ENCODE data around the gene ANAPC15. TPM values are rescaled to one million over a fixed set of nuclear protein-coding genes. Genes with fewer than 3 reads are reported as not detected.

Gene ANAPC15
- total and polyA plus RNA-seq, 9 of the 15 experiments (the other 6 are each of a cell fraction or from before 2014, with no cell fraction given): 53.0 to 254 (median 75.7) TPM

DNA sequence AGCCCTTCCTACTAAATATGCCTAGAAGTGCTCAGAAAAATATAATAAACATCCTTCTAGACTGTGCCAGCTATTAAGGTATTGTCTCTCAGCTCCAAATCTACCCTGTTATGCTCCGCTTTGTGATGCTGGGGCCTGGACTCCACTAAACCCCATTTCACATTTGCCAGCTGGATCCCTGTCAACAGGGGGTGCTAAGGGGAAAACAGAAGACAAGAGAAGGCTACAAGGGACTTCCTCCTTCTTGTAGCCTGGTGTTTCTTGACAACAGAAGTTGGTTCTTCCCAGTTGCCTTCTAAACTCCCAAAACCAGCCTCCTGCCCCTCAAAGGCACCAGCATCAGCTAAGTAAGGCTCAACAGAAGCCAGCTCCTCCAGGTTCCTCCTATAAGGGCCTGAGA is 37.4 kb downstream of the ANAPC15 start (continued):
- TF ChIP-seq WHSC1 (IDR thresholded peaks at IDR 0.05; ENCODE audit: low read length) (no peak), POU5F1 (IDR thresholded peaks at IDR 0.05; ENCODE audit: borderline replicate concordance, low read depth, low read length, partially characterized antibody) (no peak), SPI1 (IDR thresholded peaks at IDR 0.05; ENCODE audit: borderline replicate concordance, low read depth, low read length) (peak; percentile 89)

DNA sequence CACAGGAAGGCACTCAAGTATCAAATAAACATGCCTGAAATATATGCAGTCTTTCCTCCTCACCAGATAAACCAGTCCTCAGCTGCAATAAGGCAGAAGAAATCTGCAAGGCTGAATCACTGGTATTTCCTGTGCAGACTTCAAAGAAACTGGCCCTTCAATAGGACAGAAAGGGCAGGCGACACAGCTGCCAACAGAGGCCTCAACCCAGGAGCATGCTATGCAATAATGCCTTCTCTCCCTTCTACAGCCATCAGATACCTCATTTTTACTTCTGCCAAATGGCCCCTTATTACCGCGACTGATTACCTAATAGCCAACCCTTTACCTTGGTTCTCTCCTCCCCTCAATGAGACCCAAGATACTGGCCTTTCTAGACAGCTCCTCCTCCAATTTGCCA is 40.1 kb downstream of the ANAPC15 start:
- no TSS peak for BruUV-seq (replicated peaks)
- Histone ChIP-seq H3K4me1 (replicated peaks in 1 of 2; ENCODE audit: control insufficient read depth in 2 of 2, insufficient read depth in 2 of 2, low read length in 2 of 2) (peaks cover 8 to 20% of the 10 kb centered on the region in 2 experiments; a peak in 4 of 5 replicates), H4K20me1 (replicated peaks; ENCODE audit: control insufficient read depth, insufficient read depth, low read length) (no peaks in the 10 kb centered on the region; the same call in 1 of the 2 replicates), H3K9me3 (replicated peaks; ENCODE audit: control insufficient read depth, insufficient read depth, low read depth, low read length) (no peaks in the 10 kb centered on the region), H3K9me1 (ENCODE audit: control insufficient read depth, insufficient read depth, low read length) (peaks cover 4% of the 10 kb centered on the region), H2AFZ (ENCODE audit: low read depth, low read length) (no peak overlapping the region), H3K79me2 (ENCODE audit: control insufficient read depth, insufficient read depth, low read length) (peaks cover 89% of the 10 kb centered on the region), H3K4me2 (ENCODE audit: insufficient read depth, low read length) (no peak overlapping the region), H3K9ac (ENCODE audit: insufficient read depth in 1 of 2, low read depth in 2 of 2, low read length in 2 of 2) (no peak overlapping the region), H3K36me3 (ENCODE audit: control insufficient read depth, insufficient read depth, low read length) (peaks cover 48% of the 10 kb centered on the region), H3K27me3 (ENCODE audit: control insufficient read depth in 2 of 2, insufficient read depth in 2 of 2, low read length in 2 of 2) (no peaks in the 10 kb centered on the region), H3K27ac (ENCODE audit: extremely low read depth, low read depth, low read length) (no peak overlapping the region), H3K4me3 (no peak overlapping the region)
- intact Hi-C loops (cut with micrococcal nuclease): no loop called here
- in situ Hi-C loops (cut with MboI): no loop called here
- ChIA-PET POLR2A (interaction anchor here (1.4 to 2.6 kb wide), 4 partner anchors 10 to 21 kb away, joined by 3 to 6 read pairs (median 4); no protein-coding TSS in a partner anchor), CTCF (ENCODE audit: low intra/inter-chr PET ratio) (no interaction called here)
- DNase-seq (ENCODE audit: extremely low read depth in 1 of 4, low spot score in 3 of 4) (no peak), ATAC-seq (no peak), FAIRE-seq (no peak)
- 78% methylated on average over 3 of the region's 3 CpGs for WGBS (ENCODE audit: insufficient coverage, low coverage, missing lambda C conversion rate)
- TF ChIP-seq, protein P1, sequence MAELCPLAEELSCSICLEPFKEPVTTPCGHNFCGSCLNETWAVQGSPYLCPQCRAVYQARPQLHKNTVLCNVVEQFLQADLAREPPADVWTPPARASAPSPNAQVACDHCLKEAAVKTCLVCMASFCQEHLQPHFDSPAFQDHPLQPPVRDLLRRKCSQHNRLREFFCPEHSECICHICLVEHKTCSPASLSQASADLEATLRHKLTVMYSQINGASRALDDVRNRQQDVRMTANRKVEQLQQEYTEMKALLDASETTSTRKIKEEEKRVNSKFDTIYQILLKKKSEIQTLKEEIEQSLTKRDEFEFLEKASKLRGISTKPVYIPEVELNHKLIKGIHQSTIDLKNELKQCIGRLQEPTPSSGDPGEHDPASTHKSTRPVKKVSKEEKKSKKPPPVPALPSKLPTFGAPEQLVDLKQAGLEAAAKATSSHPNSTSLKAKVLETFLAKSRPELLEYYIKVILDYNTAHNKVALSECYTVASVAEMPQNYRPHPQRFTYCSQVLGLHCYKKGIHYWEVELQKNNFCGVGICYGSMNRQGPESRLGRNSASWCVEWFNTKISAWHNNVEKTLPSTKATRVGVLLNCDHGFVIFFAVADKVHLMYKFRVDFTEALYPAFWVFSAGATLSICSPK (IDR thresholded peaks at IDR 0.05; ENCODE audit: borderline replicate concordance): no peak
- no peak for TF ChIP-seq DPF2 (IDR thresholded peaks at IDR 0.05)
- TF ChIP-seq, protein P2, sequence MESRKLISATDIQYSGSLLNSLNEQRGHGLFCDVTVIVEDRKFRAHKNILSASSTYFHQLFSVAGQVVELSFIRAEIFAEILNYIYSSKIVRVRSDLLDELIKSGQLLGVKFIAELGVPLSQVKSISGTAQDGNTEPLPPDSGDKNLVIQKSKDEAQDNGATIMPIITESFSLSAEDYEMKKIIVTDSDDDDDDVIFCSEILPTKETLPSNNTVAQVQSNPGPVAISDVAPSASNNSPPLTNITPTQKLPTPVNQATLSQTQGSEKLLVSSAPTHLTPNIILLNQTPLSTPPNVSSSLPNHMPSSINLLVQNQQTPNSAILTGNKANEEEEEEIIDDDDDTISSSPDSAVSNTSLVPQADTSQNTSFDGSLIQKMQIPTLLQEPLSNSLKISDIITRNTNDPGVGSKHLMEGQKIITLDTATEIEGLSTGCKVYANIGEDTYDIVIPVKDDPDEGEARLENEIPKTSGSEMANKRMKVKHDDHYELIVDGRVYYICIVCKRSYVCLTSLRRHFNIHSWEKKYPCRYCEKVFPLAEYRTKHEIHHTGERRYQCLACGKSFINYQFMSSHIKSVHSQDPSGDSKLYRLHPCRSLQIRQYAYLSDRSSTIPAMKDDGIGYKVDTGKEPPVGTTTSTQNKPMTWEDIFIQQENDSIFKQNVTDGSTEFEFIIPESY (CRISPR knock-in tag; IDR thresholded peaks at IDR 0.05): peak; percentile 71; the same call in 1 of the 2 replicates
